HepG2 (cell line): ENCODE data around the gene SYNPR.

Source experiments
- CEBPB ChIP-seq: IDR thresholded peaks from 2 replicates; pipeline ENCODE4 v1.6.1; 2011; ENCODE audit warnings: low read depth, low read length, improper control_type of control experiment, borderline replicate concordance
- EZH2 ChIP-seq: conservative IDR thresholded peaks from 2 replicates; pipeline ENCODE4 v1.6.1; 2012; ENCODE audit warnings: mild to moderate bottlenecking, low read depth, low read length, moderate library complexity
- JUND ChIP-seq: sonication (generic); formaldehyde crosslinking; IDR thresholded peaks from 2 replicates; pipeline ENCODE4 v1.8.0; 2022; ENCODE audit warnings: mild to moderate bottlenecking, missing genetic modification reagents
- TRIM24 ChIP-seq: sonication (generic); formaldehyde crosslinking; IDR thresholded peaks from 2 replicates; pipeline ENCODE4 v1.8.0; 2022; ENCODE audit warnings: mild to moderate bottlenecking, missing genetic modification reagents
- ZFP41 ChIP-seq: sonication (generic); formaldehyde crosslinking; IDR thresholded peaks from 2 replicates; pipeline ENCODE4 v1.4.0; 2020; ENCODE audit warnings: mild to moderate bottlenecking, missing genetic modification reagents, borderline replicate concordance
- ZNF205 ChIP-seq: IDR thresholded peaks from 2 replicates; pipeline ENCODE4 v1.6.1; 2018; ENCODE audit warnings: missing biosample characterization, missing genetic modification reagents
- ZNF564 ChIP-seq: sonication (generic); formaldehyde crosslinking; IDR thresholded peaks from 2 replicates; pipeline ENCODE4 v1.8.1; 2023; ENCODE audit warnings: mild to moderate bottlenecking, missing genetic modification reagents
- TF ChIP-seq, protein P1 (sequence below): sonication (generic); formaldehyde crosslinking; IDR thresholded peaks from 2 replicates; pipeline ENCODE4 v1.5.1; 2020; ENCODE audit warnings: mild to moderate bottlenecking, missing genetic modification reagents, moderate library complexity
- TF ChIP-seq, protein P2 (sequence below): sonication (generic); formaldehyde crosslinking; IDR thresholded peaks from 2 replicates; pipeline ENCODE4 v1.5.0; 2020; ENCODE audit warnings: mild to moderate bottlenecking, missing genetic modification reagents, moderate library complexity
- TF ChIP-seq, protein P3 (sequence below): sonication (generic); formaldehyde crosslinking; IDR thresholded peaks from 2 replicates; pipeline ENCODE4 v1.4.0; 2020; ENCODE audit warnings: missing genetic modification reagents
- TF ChIP-seq, protein P4 (sequence below): sonication (generic); formaldehyde crosslinking; IDR thresholded peaks from 2 replicates; pipeline ENCODE4 v1.4.0; 2020; ENCODE audit warnings: missing genetic modification reagents

DNA sequence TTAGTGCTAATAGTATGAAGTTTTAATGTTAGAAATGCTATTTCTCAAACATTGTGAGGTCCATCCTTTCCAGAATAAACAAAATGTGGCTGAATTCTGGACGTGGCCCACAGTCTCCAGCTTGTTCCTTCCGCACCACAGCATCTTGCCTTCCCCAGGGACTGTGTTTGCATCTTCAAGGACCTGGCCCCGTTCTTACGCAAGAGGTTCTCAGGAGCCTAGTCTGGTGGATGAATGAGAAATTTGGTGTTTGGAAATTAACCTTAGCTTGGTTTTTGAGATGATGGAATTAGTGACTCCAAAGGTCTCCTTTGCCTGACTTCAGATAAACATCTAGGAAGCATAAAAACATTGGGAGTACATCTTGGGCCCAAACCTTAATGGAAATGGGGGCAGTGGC, 18.1 kb downstream of the SYNPR start:
- TF ChIP-seq, protein P1, sequence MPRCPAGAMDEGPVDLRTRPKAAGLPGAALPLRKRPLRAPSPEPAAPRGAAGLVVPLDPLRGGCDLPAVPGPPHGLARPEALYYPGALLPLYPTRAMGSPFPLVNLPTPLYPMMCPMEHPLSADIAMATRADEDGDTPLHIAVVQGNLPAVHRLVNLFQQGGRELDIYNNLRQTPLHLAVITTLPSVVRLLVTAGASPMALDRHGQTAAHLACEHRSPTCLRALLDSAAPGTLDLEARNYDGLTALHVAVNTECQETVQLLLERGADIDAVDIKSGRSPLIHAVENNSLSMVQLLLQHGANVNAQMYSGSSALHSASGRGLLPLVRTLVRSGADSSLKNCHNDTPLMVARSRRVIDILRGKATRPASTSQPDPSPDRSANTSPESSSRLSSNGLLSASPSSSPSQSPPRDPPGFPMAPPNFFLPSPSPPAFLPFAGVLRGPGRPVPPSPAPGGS (CRISPR knock-in tag) = no peak
- TF ChIP-seq, protein P2, sequence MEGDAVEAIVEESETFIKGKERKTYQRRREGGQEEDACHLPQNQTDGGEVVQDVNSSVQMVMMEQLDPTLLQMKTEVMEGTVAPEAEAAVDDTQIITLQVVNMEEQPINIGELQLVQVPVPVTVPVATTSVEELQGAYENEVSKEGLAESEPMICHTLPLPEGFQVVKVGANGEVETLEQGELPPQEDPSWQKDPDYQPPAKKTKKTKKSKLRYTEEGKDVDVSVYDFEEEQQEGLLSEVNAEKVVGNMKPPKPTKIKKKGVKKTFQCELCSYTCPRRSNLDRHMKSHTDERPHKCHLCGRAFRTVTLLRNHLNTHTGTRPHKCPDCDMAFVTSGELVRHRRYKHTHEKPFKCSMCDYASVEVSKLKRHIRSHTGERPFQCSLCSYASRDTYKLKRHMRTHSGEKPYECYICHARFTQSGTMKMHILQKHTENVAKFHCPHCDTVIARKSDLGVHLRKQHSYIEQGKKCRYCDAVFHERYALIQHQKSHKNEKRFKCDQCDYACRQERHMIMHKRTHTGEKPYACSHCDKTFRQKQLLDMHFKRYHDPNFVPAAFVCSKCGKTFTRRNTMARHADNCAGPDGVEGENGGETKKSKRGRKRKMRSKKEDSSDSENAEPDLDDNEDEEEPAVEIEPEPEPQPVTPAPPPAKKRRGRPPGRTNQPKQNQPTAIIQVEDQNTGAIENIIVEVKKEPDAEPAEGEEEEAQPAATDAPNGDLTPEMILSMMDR (CRISPR knock-in tag) = no peak
- TF ChIP-seq, protein P3, sequence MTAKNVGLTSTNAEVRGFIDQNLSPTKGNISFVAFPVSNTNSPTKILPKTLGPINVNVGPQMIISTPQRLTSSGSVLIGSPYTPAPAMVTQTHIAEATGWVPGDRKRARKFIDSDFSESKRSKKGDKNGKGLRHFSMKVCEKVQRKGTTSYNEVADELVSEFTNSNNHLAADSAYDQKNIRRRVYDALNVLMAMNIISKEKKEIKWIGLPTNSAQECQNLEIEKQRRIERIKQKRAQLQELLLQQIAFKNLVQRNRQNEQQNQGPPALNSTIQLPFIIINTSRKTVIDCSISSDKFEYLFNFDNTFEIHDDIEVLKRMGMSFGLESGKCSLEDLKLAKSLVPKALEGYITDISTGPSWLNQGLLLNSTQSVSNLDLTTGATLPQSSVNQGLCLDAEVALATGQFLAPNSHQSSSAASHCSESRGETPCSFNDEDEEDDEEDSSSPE = no peak
- TF ChIP-seq EZH2 (no peak), JUND (CRISPR knock-in tag) (no peak), ZFP41 (CRISPR knock-in tag) (no peak), CEBPB (0 out of 2 replicates have a peak, but pooled peaks have one; percentile 33), ZNF205 (no peak), TRIM24 (CRISPR knock-in tag) (no peak), ZNF564 (CRISPR knock-in tag) (no peak)
- TF ChIP-seq, protein P4, sequence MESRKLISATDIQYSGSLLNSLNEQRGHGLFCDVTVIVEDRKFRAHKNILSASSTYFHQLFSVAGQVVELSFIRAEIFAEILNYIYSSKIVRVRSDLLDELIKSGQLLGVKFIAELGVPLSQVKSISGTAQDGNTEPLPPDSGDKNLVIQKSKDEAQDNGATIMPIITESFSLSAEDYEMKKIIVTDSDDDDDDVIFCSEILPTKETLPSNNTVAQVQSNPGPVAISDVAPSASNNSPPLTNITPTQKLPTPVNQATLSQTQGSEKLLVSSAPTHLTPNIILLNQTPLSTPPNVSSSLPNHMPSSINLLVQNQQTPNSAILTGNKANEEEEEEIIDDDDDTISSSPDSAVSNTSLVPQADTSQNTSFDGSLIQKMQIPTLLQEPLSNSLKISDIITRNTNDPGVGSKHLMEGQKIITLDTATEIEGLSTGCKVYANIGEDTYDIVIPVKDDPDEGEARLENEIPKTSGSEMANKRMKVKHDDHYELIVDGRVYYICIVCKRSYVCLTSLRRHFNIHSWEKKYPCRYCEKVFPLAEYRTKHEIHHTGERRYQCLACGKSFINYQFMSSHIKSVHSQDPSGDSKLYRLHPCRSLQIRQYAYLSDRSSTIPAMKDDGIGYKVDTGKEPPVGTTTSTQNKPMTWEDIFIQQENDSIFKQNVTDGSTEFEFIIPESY (CRISPR knock-in tag) = no peak
